ENCODE measurements around the gene BCL2.

BCL2 gene

DNA sequence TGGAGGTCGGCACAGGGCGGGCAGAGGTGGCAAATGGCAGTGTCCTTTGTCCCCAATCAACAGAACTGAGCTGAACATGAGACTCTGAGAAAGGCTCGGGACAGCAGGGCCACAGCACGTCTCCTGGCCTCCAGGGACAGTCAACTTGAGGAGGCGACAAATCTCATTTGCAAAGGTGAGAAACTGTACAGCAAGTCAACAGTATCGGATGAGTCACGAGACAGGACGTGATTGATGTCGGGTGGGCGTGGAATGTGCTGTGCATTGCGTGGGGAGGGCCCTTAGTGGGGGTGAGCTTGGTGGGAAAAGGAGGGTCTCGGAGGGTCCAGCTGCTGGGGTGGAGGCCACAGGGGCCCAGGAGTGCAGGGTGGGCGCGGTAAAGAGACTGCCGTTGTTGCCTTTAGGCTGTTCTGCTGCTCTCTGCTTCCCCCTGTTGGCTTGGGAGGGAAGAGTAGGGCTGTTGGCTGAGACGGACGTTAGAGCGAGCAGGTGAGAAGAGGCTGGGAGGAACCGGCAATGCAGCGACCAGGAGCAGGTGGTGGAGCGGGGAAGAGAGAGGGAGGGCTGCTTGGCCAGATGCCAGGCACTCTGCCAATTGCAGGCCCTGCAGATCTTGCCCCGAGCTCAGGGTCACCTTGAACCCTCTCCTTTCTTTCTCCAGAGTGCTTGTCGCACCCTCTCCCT lies 164.3 kb downstream of the BCL2 start:
- DNase-seq, result peak; percentile 64 to 79 (median 71)

DNA sequence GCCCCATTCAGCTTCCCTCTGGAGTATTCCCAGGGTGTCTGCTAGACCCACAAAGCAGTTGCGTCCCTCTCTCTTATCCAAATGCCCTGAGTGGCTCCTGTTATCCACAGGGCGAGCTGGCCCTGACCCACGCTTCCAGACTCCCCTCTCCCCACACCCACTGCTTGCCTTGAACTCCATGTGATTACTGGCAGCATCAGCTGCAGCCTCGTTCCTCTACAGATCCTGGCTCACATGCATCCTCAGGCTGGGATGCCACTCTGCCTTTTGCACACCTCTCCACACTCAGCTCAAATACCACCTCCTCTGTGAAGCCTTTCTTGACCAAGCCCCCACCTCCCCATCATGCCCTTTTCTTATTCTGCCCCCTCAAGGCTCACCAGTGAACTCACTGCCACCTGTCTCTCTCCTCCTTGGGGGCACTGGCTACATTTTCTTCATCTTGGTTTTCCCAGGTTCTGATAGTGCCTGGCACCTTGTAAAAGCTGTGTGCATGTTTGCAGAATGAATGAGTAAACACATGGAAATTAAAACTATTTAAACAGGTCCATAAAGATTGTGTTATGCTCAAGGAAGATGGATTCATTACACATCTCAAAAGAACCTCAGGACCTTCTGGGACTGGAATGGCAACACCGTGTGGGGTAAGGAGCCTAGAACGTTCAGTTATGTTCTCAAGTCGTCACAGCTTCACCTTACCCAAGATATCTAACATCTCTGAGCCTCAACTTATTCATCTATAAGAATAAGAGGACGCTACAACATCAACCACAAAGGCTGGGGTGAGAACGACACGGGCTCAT lies 165.0 kb downstream of the BCL2 start:
- DNase-seq, result no peak

DNA sequence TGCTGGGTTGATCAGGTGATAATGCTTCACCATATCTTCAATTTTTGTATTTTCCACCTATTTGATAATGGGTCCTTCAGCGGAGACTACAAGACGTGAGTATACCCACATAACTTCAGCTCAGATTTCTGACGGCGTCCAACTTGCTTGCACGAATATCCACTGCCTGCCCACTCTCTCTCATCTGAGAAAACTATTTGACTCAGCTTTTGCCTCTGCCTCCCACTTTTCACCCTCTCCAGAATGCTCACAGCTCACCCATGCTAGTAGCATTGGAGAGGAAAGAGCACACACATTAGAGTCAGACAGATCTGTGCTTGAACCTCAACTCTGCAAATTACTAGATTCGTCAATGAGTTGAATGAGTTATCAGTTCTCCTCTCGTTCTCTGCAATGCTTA lies 166.8 kb downstream of the BCL2 start:
- no peak for DNase-seq

DNA sequence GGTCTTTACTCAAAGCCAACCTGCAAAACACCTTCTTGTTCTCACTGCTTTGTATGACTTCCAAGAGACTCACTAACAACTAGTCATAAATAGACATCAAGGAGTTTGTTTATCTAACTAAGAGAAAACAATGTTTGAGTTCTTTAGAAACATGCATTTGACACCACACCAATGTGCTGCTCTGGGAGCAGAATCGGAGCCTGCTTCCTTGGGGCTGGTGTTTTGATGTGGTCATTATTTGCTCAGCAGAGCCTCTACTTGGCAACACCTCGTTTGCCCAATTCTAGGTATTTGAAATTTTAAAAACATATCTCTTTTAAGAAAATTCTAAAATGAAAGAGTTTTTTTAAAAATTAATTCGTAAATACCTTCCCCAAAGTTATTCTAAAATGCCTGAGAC lies 167.5 kb downstream of the BCL2 start:
- no peak for DNase-seq

DNA sequence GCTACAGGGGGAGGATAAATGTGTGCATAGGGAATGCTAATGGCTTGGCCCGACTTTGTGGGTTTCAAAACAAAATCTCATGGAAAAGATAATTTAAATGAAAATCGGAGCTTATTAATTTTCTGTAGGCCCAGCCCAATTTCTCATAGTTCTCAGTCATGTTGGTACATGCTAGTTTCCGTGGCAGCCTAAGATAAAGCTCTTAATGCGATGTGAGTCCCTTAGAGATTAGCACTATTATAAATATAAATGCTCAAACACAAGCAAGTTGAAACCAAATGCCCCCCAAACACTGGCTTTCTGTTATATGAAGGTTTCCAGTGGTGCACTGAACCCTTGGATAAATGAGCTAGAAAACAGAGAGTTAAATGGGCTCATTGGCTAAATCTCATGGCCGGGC lies 168.0 kb downstream of the BCL2 start:
- no peak for DNase-seq

GRCh38 chr18:63150942-63151421 lies 168.6 kb downstream of the BCL2 start:
- no peak for DNase-seq

DNA sequence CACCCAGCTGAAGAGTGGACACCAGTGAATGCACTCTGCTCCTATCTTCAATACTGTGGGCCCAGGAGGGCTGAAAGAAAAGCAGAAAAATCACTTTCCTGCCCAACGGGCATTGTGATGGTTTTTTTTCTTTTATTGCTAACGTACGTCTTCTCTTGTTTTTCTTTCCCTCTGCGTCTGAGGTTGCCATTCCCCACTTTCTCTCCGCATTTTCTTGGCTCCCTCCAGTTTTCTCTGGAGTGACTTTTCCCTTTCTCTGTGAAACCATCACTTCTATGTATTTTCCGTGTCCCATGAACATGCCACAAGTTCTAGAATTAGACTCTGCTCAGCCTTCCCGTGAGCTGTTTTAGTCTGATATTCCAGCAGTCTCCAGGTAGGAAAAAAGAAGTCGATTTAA lies 169.2 kb downstream of the BCL2 start:
- DNase-seq, result no peak

DNA sequence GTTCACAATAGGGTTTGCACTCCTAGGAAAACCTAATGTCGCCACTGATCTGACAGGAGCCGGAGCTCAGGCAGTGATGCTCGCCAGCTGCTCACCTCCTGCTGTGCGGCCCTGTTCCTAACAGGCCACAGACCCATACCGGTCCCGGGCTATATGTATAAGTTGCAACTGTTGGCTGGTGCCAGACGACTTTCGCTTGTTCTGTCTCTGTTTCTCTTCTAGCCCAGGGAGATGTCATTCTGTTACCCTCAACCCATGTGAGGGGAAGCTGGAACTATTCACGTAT lies 170.3 kb downstream of the BCL2 start:
- no peak for DNase-seq

- DNase-seq, result no peak
Measured at GRCh38 chr18:63148449-63149301, 170.9 kb downstream of the BCL2 start.

- no peak for DNase-seq
Measured at GRCh38 chr18:63147973-63148372, 171.6 kb downstream of the BCL2 start.

- DNase-seq, result no peak
Measured at GRCh38 chr18:63146828-63147409, 172.7 kb downstream of the BCL2 start.

DNA sequence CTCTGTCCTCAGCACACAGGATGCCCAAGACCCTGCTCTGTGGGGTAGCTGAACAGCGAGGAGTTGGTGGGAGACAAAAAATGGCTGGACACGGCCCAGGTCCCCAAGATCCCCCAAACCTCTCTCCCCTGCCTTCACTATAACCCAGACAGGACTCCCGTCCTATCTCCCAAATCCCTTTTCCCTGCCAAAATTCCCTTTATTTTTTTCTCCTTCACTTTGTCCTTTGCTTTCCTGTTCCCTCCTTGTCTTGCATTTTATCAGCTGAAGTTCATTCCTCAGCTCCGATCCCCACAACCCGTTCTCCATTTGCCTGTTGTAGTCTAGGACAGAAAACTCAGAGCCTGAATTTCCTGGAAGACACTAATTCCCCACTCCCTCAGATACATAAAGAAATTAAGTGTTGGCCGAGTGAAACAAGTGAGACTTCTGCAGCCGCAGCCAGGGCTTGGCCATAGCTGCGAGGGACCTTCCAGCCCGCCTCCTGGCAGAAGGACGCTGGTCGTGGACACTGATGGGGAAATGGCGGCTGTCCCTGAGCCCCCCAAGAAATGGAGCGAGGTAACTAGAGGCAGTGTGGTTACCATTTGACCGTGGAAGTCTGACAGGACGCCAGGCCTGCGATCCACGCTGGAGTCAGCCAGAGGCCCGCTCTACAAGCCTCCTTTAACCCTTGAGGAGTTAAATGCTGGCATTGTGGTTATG lies 173.6 kb downstream of the BCL2 start:
- no peak for DNase-seq

DNA sequence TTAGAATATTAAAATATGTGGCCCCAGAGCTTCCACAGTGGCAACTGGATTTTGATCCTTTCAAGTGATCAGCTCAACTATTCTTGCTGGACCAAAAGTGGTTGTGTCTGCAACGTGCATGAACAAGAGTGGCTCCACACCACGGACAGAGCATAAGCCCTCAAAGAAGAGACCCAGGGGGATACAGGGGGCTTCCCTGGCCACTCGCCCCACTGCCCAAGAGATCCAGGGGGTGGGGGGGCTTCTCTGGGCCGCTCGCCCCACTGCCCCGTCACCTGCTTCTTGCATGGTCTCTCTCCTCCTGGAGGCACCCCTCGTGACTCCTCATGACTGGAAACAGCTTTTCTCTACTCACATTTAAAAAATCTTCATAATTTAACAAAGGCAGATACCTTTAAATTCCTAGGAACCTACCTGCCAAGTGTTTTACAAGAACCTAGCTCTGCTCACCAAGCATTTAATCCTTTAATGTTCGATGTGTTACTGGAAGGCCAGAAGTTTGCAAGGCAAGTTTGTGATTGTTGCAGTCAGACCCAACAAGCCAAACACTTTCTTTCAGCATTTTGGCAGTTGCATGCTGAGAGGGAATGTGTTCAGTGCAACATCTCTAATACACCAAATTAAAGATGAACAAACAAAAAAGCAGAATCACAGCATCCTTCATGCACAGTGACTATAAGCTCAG lies 174.3 kb downstream of the BCL2 start:
- no peak for DNase-seq

DNA sequence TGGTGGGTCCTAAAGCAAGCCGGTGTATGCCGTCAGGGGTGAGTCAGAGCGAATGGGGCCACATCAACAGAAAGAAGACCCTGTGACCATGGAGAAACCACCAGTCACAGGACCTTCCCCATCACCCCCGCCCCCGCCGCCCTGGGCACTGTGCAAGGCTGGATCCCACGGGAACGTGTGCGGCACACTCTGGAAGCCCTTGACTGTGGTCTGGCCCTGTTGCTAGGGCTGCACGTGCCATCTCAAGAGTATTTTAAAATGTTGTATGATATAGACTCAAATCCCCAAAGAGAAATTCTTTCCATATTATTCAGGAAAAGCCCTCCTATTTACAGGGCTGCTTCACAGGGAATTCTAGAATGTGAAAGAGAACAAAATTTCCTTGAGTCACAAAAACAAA lies 174.8 kb downstream of the BCL2 start:
- peak in 1 of 4 experiments; percentile 21 for DNase-seq

DNA sequence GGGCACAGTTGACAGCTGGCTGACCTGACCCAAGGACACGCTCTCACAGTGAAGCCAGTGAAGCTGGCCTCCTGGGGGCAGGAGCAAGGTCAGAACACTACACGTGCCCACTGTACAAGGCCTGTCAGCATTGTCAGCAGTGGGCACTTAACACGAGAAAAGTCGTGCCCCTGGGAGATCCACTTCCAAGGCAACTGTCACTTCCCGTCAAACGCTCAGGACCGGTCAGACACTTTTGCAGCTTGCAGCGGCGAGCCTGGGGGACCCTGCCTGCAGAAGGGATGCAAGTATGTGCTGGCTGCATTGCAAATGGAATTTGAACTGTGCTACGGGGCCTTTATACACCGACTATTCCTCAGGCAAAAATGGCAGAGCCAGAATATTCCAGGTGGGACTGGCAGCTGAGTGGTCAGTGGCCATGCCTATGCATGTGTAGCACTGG lies 176.2 kb downstream of the BCL2 start:
- DNase-seq, result no peak

DNA sequence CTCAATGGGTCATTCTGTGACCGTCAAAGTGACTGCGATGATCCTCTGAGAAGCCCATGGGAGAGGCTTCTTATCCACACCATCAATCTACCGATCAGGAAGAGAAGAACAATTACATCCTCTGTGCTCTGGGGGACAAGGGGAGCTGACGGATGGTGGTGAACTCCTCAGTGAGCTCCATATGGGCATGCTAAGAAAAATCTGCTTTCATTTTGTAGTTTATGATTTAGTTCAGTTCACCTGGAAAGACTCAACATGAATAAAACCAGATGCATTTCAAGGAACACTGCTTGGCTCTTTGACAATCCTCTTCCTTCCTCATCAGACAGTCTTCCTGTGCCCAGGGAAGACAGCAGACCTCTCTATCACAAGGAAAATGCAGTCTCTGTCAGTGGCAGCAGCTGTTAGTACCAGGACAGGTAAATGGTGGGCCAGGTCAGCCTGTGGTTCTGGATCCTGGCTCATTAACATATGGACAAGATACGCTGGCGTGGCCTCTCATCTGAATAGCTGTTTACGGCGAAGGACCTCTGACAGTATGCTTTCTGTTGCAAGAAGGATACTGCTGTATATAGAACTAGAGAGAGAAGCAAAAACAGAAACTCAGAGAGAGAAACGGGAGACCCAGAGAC lies 176.9 kb downstream of the BCL2 start:
- peak in 1 of 4 experiments; percentile 23 for DNase-seq

- DNase-seq, result peak; percentile 47 to 75 (median 64)
Measured at GRCh38 chr18:63141778-63142176, 177.8 kb downstream of the BCL2 start.

- no peak for DNase-seq
Measured at GRCh38 chr18:63140997-63141777, 178.4 kb downstream of the BCL2 start.

- DNase-seq, result peak in 3 of 4 experiments; percentile 12 to 39 (median 28)
Measured at GRCh38 chr18:63140038-63140450, 179.5 kb downstream of the BCL2 start.

All from suppressor macrophage (primary cell).